ENCODE data around the gene SERPINB4.
"Not testable (repeated sequence)": the region's sequence is repeated elsewhere in the genome, so short reads cannot be mapped to it uniquely, and the experiment has no call there.

The SERPINB4 gene

DNA sequence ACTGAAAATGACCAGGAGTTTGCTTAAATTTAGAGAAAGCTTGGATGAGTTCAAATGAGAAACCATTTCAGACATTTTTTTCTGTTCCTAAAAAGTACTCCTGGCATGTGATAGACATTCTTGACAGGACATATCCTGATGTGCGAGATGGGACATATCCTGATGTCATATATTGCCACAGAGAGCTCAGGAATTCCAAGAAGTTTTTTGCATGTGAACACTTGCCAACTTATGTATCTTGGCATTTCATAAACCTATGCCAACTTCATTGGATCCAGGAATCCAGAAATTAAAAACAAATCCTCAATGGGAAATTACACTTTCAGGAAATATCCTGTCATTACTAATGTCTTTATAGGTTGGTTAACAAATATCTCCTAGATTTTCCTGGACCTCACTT, 20.5 kb upstream of the SERPINB4 start:
- H3K27me3 ChIP-seq (ENCODE audit: control insufficient read depth, low read length), result no peaks in the 10 kb centered on the region
- H3K4me3 ChIP-seq (ENCODE audit: low read length), result no peak overlapping the region
- no peaks in the 10 kb centered on the region for H3K9me3 ChIP-seq (ENCODE audit: control insufficient read depth, insufficient read depth, low read length)
- no peaks in the 10 kb centered on the region for H3K9me2 ChIP-seq (replicated peaks; ENCODE audit: control insufficient read depth, low read length)
- no peak for TF ChIP-seq EZH2phosphoT487 (IDR thresholded peaks at IDR 0.05; ENCODE audit: borderline replicate concordance, low read length)
- TF ChIP-seq, protein P1, sequence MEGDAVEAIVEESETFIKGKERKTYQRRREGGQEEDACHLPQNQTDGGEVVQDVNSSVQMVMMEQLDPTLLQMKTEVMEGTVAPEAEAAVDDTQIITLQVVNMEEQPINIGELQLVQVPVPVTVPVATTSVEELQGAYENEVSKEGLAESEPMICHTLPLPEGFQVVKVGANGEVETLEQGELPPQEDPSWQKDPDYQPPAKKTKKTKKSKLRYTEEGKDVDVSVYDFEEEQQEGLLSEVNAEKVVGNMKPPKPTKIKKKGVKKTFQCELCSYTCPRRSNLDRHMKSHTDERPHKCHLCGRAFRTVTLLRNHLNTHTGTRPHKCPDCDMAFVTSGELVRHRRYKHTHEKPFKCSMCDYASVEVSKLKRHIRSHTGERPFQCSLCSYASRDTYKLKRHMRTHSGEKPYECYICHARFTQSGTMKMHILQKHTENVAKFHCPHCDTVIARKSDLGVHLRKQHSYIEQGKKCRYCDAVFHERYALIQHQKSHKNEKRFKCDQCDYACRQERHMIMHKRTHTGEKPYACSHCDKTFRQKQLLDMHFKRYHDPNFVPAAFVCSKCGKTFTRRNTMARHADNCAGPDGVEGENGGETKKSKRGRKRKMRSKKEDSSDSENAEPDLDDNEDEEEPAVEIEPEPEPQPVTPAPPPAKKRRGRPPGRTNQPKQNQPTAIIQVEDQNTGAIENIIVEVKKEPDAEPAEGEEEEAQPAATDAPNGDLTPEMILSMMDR (IDR thresholded peaks at IDR 0.05; ENCODE audit: low read depth, low read length, poor library complexity, severe bottlenecking), result no peak
- no peaks in the 10 kb centered on the region for H3F3A ChIP-seq (ENCODE audit: control insufficient read depth, insufficient read depth)
- no peaks in the 10 kb centered on the region for H3K36me3 ChIP-seq (ENCODE audit: control insufficient read depth, low read length)
- no peaks in the 10 kb centered on the region for H4K20me1 ChIP-seq (ENCODE audit: control insufficient read depth, insufficient read depth, low read depth, low read length)
- no peaks in the 10 kb centered on the region for H3K4me1 ChIP-seq (ENCODE audit: control insufficient read depth, low read length)
- no peak overlapping the region for H3K4me2 ChIP-seq (ENCODE audit: low read length)
- no peak overlapping the region for H3K27ac ChIP-seq (ENCODE audit: low read depth, low read length)
- no peaks in the 10 kb centered on the region for H3K79me2 ChIP-seq (ENCODE audit: control insufficient read depth, low read length)

DNA sequence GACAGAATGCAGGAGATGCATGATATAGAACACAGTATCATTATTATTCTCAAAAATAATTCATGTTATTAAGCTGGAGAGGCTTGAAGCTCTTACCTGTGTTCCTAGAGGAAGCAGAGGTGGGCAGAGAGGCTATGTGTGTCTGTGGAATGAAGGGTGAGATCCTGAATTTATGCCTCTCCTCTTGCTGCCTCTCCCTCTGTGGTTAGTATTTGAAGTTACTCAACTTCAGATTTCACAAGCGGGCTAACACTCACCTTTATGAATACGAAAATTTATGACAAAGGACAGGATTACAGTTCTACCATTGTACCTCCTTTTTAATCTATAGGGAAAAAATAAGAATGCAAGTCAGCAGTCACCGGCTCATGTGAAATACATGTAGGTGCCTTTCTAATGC, 17.7 kb upstream of the SERPINB4 start, which contains the start of gene SERPINB3:
TSS of gene SERPINB3 (minus strand) at position 144 of the 400 bp plus-strand sequence. CDS start 677 bp downstream, outside the sequence.
- not testable (repeated sequence) for H3K27me3 ChIP-seq (ENCODE audit: control insufficient read depth, low read length); H3F3A ChIP-seq (ENCODE audit: control insufficient read depth, insufficient read depth); H4K20me1 ChIP-seq (ENCODE audit: control insufficient read depth, insufficient read depth, low read depth, low read length); H3K9me3 ChIP-seq (ENCODE audit: control insufficient read depth, insufficient read depth, low read length); H3K4me3 ChIP-seq (ENCODE audit: low read length); H3K9me2 ChIP-seq (replicated peaks; ENCODE audit: control insufficient read depth, low read length); H3K27ac ChIP-seq (ENCODE audit: low read depth, low read length); H3K4me2 ChIP-seq (ENCODE audit: low read length); H3K36me3 ChIP-seq (ENCODE audit: control insufficient read depth, low read length); H3K4me1 ChIP-seq (ENCODE audit: control insufficient read depth, low read length); H3K79me2 ChIP-seq (ENCODE audit: control insufficient read depth, low read length)

DNA sequence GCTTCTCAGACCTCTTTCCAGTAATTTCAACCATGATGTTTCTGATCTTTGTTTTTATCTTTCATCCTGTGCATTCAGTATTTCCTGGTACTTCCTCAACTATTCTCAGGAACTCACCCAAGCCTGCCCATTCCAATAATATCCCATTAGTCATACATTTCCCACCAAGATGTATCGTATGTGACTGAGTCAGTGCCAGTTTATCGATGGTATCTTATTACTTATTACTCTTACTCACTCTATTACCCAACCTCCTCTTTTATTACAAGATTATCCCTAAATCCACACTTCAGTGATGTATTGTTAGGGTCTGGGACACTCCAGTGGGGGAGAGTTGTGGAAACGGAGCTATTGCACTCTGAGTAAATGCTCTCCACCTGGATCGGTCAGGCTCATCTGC, 14.9 kb upstream of the SERPINB4 start:
- H3K4me1 ChIP-seq (ENCODE audit: control insufficient read depth, low read length); H3F3A ChIP-seq (ENCODE audit: control insufficient read depth, insufficient read depth); H3K79me2 ChIP-seq (ENCODE audit: control insufficient read depth, low read length); H3K9me2 ChIP-seq (replicated peaks; ENCODE audit: control insufficient read depth, low read length); H3K36me3 ChIP-seq (ENCODE audit: control insufficient read depth, low read length); H4K20me1 ChIP-seq (ENCODE audit: control insufficient read depth, insufficient read depth, low read depth, low read length); H3K4me3 ChIP-seq (ENCODE audit: low read length); H3K9me3 ChIP-seq (ENCODE audit: control insufficient read depth, insufficient read depth, low read length); H3K27ac ChIP-seq (ENCODE audit: low read depth, low read length); H3K27me3 ChIP-seq (ENCODE audit: control insufficient read depth, low read length); H3K4me2 ChIP-seq (ENCODE audit: low read length): not testable (repeated sequence)

DNA sequence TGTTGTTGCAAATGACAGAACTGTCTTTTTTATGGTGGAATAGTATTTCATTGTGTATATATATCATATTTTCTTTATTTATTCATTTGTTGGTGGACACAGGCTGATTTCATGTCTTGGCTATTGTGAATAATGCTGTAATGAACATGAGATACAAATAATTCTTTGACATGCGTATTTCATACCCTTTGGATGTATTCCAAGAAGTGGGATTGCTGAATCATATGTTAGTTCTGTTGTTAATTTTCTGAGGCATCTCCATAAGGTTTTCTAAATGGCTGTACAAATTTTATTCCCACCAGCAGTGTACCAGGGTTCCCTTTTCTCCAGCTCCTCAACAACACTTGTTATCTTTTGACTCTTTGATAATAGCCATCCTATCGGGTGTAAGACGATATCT, 6.2 kb upstream of the SERPINB4 start:
- H3K36me3 ChIP-seq (ENCODE audit: control insufficient read depth, low read length); H4K20me1 ChIP-seq (ENCODE audit: control insufficient read depth, insufficient read depth, low read depth, low read length): not testable (repeated sequence)

DNA sequence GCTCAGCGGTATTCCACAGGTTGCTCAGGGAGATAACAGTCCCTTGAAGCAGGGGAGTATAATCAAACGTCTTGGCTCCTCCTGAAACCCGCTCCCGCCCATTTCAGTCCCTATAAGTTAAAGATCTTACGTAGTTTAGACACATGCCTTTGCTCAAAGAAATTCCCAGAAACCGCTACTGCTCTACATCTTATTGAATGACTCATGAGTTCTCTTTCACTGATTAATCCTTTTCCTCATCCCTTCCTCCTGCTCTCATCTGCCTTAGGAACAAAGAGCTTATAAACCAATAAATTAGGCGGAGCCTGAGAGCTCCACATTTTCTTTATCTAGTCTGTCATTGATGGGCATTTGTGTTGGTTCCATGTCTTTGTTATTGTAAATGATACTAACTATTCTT, 4.2 kb upstream of the SERPINB4 start:
- Histone ChIP-seq H3K79me2 (ENCODE audit: control insufficient read depth, low read length) (no peaks in the 10 kb centered on the region), H3K4me2 (ENCODE audit: low read length) (no peak overlapping the region), H3K9me2 (replicated peaks; ENCODE audit: control insufficient read depth, low read length) (no peaks in the 10 kb centered on the region), H3K4me1 (ENCODE audit: control insufficient read depth, low read length) (no peaks in the 10 kb centered on the region), H3K36me3 (ENCODE audit: control insufficient read depth, low read length) (no peaks in the 10 kb centered on the region), H3K4me3 (ENCODE audit: low read length) (no peak overlapping the region), H3F3A (ENCODE audit: control insufficient read depth, insufficient read depth) (no peaks in the 10 kb centered on the region), H3K9me3 (ENCODE audit: control insufficient read depth, insufficient read depth, low read length) (no peaks in the 10 kb centered on the region), H3K27me3 (ENCODE audit: control insufficient read depth, low read length) (no peaks in the 10 kb centered on the region), H3K27ac (ENCODE audit: low read depth, low read length) (no peak overlapping the region), H4K20me1 (ENCODE audit: control insufficient read depth, insufficient read depth, low read depth, low read length) (no peaks in the 10 kb centered on the region)
- TF ChIP-seq EZH2phosphoT487 (IDR thresholded peaks at IDR 0.05; ENCODE audit: borderline replicate concordance, low read length), result no peak
- TF ChIP-seq, protein P1 (IDR thresholded peaks at IDR 0.05; ENCODE audit: low read depth, low read length, poor library complexity, severe bottlenecking), result no peak

More for the DNA sequence above, 6.2 kb upstream of the SERPINB4 start:
- not testable (repeated sequence) for H3K9me2 ChIP-seq (replicated peaks; ENCODE audit: control insufficient read depth, low read length); H3K79me2 ChIP-seq (ENCODE audit: control insufficient read depth, low read length); H3K9me3 ChIP-seq (ENCODE audit: control insufficient read depth, insufficient read depth, low read length); H3F3A ChIP-seq (ENCODE audit: control insufficient read depth, insufficient read depth); H3K4me3 ChIP-seq (ENCODE audit: low read length); H3K4me2 ChIP-seq (ENCODE audit: low read length); H3K4me1 ChIP-seq (ENCODE audit: control insufficient read depth, low read length); H3K27me3 ChIP-seq (ENCODE audit: control insufficient read depth, low read length); H3K27ac ChIP-seq (ENCODE audit: low read depth, low read length)
